HG03460 (cell line): ENCODE results near the gene ZFP36L1.
A peak's percentile ranks its signal among the peaks of the same experiment; 100 is the strongest.

ENCODE experiments used
- ATAC-seq: cut with Tn5 transposase; IDR thresholded peaks from one replicate; pipeline ENCODE4 v1.9.1; 2021; ENCODE audit not compliant: unreplicated experiment

ZFP36L1 gene

GRCh38 chr14:68816183-68816942, 23.5 kb upstream of the ZFP36L1 start:
- ATAC-seq: peak; percentile 41

- no peak for ATAC-seq
Measured at GRCh38 chr14:68815298-68816182, 22.7 kb upstream of the ZFP36L1 start.

- ATAC-seq: peak; percentile 52
Measured at GRCh38 chr14:68814539-68815297, 21.9 kb upstream of the ZFP36L1 start.

GRCh38 chr14:68814238-68814538, 21.3 kb upstream of the ZFP36L1 start:
- no peak for ATAC-seq

- no peak for ATAC-seq
Measured at GRCh38 chr14:68813318-68813838, 20.5 kb upstream of the ZFP36L1 start.

GRCh38 chr14:68811171-68811570, 18.3 kb upstream of the ZFP36L1 start:
- no peak for ATAC-seq

- ATAC-seq: no peak
Measured at GRCh38 chr14:68810173-68811153, 17.6 kb upstream of the ZFP36L1 start.

- no peak for ATAC-seq
Measured at GRCh38 chr14:68809524-68809923, 16.7 kb upstream of the ZFP36L1 start.

GRCh38 chr14:68808696-68809480, 16.0 kb upstream of the ZFP36L1 start:
- no peak for ATAC-seq

GRCh38 chr14:68807987-68808386, 15.1 kb upstream of the ZFP36L1 start:
- ATAC-seq: no peak

- no peak for ATAC-seq
Measured at GRCh38 chr14:68807148-68807600, 14.3 kb upstream of the ZFP36L1 start.

- ATAC-seq: no peak
Measured at GRCh38 chr14:68806526-68807147, 13.8 kb upstream of the ZFP36L1 start.

GRCh38 chr14:68805414-68805813, 12.5 kb upstream of the ZFP36L1 start:
- ATAC-seq: no peak

GRCh38 chr14:68801631-68802030, 8.8 kb upstream of the ZFP36L1 start:
- ATAC-seq: no peak

GRCh38 chr14:68800953-68801352, 8.1 kb upstream of the ZFP36L1 start:
- no peak for ATAC-seq

- ATAC-seq: no peak
Measured at GRCh38 chr14:68800390-68800789, 7.5 kb upstream of the ZFP36L1 start.

GRCh38 chr14:68798621-68799020, 5.8 kb upstream of the ZFP36L1 start:
- ATAC-seq: no peak

- no peak for ATAC-seq
Measured at GRCh38 chr14:68797121-68797670, 4.3 kb upstream of the ZFP36L1 start.
